ENCODE results near the gene TRIM50.
"Not testable (repeated sequence)": the region's sequence is repeated elsewhere in the genome, so short reads cannot be mapped to it uniquely, and the experiment has no call there.

The TRIM50 gene

GRCh38 chr7:73312831-73313520 is 14.9 kb downstream of the TRIM50 start:
- no peak for DNase-seq

- DNase-seq = not testable (repeated sequence)
These were observed 16.5 kb downstream of the TRIM50 start for GRCh38 chr7:73311421-73311820.

- DNase-seq = peak; percentile 91 to 92
These were observed 19.1 kb downstream of the TRIM50 start, which contains the start of gene NSUN5 for GRCh38 chr7:73308665-73309214. Gene NSUN5 (minus strand): TSS chr7:73308826. CDS start chr7:73308790, 36 bp downstream.

GRCh38 chr7:73308074-73308664 is 19.7 kb downstream of the TRIM50 start:
- DNase-seq = peak; percentile 6 to 20

GRCh38 chr7:73307436-73307835 is 20.4 kb downstream of the TRIM50 start:
- no peak for DNase-seq

GRCh38 chr7:73304612-73305387 is 23.1 kb downstream of the TRIM50 start:
- DNase-seq = not testable (repeated sequence)

GRCh38 chr7:73304071-73304470 is 23.8 kb downstream of the TRIM50 start:
- DNase-seq = no peak

GRCh38 chr7:73303546-73303945 is 24.3 kb downstream of the TRIM50 start:
- DNase-seq = no peak

- DNase-seq = not testable (repeated sequence)
These were observed 25.0 kb downstream of the TRIM50 start for GRCh38 chr7:73302846-73303245.

- DNase-seq = not testable (repeated sequence)
These were observed 26.8 kb downstream of the TRIM50 start for GRCh38 chr7:73301108-73301507.

GRCh38 chr7:73299812-73300211 is 28.1 kb downstream of the TRIM50 start:
- DNase-seq = not testable (repeated sequence)

GRCh38 chr7:73297706-73298105 is 30.2 kb downstream of the TRIM50 start:
- not testable (repeated sequence) for DNase-seq

- not testable (repeated sequence) for DNase-seq
These were observed 30.6 kb downstream of the TRIM50 start for GRCh38 chr7:73297235-73297634.

GRCh38 chr7:73277210-73277609 is 50.7 kb downstream of the TRIM50 start:
- not testable (repeated sequence) for DNase-seq

- DNase-seq = not testable (repeated sequence)
These were observed 60.1 kb downstream of the TRIM50 start for GRCh38 chr7:73267813-73268212.

GRCh38 chr7:73266719-73267368 is 61.0 kb downstream of the TRIM50 start:
- not testable (repeated sequence) for DNase-seq

All from activated CD4-positive, alpha-beta T cell treated with anti-CD3 and anti-CD28 coated beads, Interleukin-2, amount 50 U/mL, for 48 hours (primary cell).